ENCODE results near the gene PCDHB9.
"Not testable (repeated sequence)": the region's sequence is repeated elsewhere in the genome, so short reads cannot be mapped to it uniquely, and the experiment has no call there.

DNA sequence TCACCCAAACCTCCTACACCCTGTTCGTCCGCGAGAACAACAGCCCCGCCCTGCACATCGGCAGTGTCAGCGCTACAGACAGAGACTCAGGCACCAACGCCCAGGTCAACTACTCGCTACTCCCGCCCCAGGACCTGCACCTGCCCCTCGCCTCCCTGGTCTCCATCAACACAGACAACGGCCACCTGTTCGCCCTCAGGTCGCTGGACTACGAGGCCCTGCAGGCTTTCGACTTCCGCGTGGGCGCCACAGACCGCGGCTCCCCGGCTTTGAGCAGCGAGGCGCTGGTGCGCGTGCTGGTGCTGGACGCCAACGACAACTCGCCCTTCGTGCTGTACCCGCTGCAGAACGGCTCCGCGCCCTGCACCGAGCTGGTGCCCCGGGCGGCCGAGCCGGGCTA lies 14.2 kb downstream of the PCDHB9 start:
- TF ChIP-seq, protein P1, sequence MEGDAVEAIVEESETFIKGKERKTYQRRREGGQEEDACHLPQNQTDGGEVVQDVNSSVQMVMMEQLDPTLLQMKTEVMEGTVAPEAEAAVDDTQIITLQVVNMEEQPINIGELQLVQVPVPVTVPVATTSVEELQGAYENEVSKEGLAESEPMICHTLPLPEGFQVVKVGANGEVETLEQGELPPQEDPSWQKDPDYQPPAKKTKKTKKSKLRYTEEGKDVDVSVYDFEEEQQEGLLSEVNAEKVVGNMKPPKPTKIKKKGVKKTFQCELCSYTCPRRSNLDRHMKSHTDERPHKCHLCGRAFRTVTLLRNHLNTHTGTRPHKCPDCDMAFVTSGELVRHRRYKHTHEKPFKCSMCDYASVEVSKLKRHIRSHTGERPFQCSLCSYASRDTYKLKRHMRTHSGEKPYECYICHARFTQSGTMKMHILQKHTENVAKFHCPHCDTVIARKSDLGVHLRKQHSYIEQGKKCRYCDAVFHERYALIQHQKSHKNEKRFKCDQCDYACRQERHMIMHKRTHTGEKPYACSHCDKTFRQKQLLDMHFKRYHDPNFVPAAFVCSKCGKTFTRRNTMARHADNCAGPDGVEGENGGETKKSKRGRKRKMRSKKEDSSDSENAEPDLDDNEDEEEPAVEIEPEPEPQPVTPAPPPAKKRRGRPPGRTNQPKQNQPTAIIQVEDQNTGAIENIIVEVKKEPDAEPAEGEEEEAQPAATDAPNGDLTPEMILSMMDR (IDR thresholded peaks at IDR 0.05): not testable (repeated sequence)
- not testable (repeated sequence) for TF ChIP-seq EZH2 (IDR thresholded peaks at IDR 0.05; ENCODE audit: borderline replicate concordance, insufficient read depth, low read depth, low read length, poor library complexity, severe bottlenecking)

Data from B cell (primary cell).